ENCODE results near the gene KCNB1.

Gene KCNB1

GRCh38 chr20:49406666-49407065 lies 75.8 kb downstream of the KCNB1 start:
- DNase-seq, result no peak

- no peak for DNase-seq
Measured at GRCh38 chr20:49405696-49406095, 76.8 kb downstream of the KCNB1 start.

DNA sequence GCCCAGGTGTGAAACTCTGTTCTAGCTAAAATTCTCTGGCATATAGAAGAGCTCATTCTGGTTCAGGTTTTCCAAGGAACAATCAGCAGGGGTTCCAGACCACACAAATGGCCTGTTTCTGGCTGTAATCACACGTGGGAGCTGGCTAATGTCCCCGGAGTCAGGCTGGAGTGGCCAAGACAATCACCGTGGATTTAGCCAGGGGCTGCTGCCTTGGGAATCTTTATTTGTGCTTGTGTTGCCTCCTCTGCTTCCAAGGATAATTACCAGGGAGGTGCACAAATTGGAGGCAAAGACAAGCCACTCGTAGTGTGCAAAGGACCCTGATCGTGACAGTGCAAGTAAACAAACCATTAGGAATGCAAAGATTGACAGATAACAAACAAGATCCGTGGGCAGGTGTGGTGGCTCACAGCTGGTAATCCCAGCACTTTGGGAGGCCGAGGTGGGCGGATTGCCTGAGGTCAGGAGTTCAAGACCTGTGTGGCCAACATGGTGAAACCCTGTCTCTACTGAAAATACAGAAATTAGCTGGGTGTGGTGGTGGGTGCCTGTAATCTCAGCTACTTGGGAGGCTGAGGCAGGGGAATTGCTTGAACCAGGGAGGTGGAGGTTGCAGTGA lies 77.3 kb downstream of the KCNB1 start:
- DNase-seq, result no peak

DNA sequence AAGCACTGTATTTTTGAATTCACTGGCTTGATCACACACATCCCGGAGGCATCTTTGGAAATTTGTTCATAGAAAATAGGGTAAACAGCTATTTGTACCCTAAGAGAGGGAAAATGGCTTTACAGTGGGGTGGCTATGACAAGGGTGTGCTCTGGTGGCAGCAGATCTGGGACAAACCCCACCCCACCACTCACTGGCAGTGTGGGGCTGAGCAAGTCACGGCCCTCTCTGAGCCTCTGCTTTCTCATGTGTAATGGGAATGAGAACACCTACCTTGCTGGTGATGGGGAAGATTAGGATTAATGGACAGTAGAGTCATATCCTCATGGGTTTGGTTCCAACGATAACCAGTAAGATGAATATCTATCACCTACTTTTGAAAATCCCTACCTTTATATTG lies 78.0 kb downstream of the KCNB1 start:
- no peak for DNase-seq

DNA sequence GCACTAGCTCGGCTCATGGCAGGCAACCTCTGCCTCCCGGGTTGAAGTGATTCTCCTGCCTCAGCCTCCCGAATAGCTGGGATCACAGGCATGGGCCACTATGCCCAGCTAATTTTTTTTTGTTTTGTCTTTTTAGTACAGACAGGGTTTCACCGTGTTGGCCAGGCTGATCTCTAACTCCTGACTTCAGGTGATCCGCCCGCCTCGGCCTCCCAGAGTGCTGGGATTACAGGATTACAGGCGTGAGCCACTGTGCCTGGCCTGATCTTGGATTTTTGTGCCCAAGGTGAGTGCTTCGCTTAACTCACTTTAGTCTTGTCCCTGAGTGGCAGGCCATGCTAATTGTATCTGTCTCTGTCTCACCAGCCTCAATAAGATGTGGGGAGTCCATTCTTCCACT lies 78.6 kb downstream of the KCNB1 start:
- no peak for DNase-seq

GRCh38 chr20:49403012-49403411 lies 79.5 kb downstream of the KCNB1 start:
- DNase-seq, result no peak

DNA sequence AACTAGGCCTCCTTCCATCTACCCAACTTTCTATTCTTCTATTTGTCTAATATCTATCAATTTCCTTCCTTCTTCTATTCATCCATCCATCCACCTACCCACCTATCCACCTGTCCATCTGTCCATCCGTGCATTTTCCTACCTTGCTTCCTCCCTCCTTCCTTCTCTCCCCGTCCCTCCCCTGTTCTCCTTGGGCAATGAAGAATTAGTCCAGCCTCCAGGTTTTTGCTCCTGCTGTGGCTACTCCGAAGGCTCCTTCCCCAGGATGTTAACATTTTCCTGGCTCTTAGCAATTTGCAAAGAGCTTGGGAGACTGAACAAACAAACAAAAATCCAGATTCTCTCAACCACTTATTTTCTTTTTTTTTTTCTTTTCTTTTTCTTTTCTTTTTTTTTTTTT lies 81.6 kb downstream of the KCNB1 start:
- no peak for DNase-seq

DNA sequence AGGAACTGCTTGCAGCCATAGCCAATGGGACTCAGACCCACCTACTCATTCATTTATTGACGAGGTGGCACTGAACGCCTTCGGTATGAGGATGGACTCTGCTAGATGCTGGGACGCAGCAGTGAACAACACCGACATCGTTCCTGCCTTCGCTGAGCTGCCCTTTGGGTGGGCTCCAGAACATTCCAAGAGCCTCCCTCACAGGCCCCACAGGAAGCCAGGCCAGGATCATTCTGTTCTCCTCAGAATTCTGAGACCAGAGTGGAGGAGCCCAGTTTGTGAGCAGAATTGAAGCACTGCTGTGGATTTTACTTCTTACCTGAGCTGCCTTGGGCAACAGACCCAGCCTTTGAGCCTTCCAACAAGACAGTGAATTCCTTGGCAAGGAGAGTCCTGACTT lies 82.1 kb downstream of the KCNB1 start:
- no peak for DNase-seq

DNA sequence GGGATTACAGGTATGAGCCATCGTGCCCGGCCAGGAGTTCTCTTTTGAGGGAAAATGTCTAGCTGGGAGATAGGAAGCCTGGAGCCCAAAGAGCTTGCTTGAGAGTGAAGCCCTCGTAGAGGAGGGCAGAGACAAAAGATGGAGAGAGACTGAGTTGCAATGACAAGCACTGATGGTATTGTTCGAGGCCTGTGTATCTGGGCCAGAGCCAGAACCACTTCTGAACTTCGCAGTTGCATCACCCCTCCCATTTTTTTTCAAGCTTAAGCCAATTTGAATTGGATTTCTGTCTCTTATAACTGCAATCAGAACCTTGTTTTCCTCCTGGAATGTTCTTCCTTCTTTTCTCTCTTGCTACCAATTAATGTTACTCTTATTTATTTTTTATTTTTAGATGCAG lies 83.1 kb downstream of the KCNB1 start:
- DNase-seq, result no peak

GRCh38 chr20:49398401-49399144 lies 83.9 kb downstream of the KCNB1 start:
- no peak for DNase-seq

DNA sequence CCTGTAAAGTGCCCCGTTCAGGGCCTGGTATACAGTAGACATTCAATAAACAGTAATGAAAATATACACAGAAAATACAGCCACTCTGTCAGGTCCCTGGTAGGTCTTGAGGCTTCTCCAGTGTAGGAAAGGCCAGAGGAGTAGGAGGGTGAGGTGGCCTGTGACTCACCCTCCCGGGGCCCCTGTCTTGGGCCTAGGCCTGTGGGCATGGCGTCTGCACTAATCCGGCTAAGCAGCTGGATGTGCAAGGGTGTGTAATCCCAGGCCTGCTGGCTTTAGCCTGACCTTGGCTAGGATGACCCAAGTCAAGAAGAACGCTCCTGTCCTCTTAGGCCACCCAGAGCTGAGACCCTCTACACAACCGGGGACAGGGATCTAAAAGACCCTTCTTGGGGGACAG lies 84.9 kb downstream of the KCNB1 start:
- no peak for DNase-seq

DNA sequence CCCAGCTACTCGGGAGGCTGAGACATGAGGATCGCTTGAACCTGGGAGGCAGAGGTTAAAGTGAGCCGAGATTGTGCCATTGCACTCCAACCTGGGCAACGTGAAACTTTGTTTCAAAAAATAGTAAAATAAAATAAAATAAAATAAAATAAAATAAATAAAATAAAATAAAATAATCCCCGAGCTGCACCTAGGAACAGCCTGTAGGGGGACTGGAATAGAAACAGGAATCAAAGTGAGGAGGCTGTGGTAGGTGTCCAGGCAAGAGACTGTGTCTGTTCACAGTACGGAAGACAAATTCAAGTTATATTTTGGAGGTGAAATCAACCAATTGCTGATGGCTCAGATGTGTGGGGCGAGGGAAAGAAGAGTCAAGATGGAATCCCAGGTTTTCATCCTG lies 86.2 kb downstream of the KCNB1 start:
- DNase-seq, result no peak

- no peak for DNase-seq
Measured at GRCh38 chr20:49395659-49396058, 86.8 kb downstream of the KCNB1 start.

GRCh38 chr20:49395183-49395582 lies 87.3 kb downstream of the KCNB1 start:
- no peak for DNase-seq

DNA sequence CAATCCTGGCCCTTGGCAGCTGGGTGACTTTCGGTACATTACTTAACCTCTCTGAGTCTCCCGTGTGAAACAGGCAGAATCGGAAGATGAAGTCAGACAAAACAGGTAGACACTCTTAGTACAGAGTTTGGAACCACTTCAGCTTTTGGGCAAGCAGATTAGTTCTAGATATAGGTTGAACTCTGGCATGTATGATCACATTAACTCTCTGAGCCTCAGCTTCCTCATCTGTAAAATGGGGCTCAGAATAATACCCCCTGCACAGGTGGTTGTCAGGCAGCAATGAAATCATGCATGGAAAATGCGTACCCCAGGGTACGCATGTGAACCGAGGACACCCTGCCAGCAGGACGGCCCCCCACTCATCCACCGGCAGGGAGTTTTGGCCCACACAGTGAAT lies 87.7 kb downstream of the KCNB1 start:
- DNase-seq, result no peak

GRCh38 chr20:49394264-49394663 lies 88.2 kb downstream of the KCNB1 start:
- no peak for DNase-seq

GRCh38 chr20:49393803-49394202 lies 88.7 kb downstream of the KCNB1 start:
- no peak for DNase-seq

GRCh38 chr20:49392745-49393144 lies 89.7 kb downstream of the KCNB1 start:
- DNase-seq, result no peak

GRCh38 chr20:49391404-49392245 lies 90.8 kb downstream of the KCNB1 start:
- no peak for DNase-seq

GRCh38 chr20:49389854-49390253 lies 92.6 kb downstream of the KCNB1 start:
- DNase-seq, result no peak

DNA sequence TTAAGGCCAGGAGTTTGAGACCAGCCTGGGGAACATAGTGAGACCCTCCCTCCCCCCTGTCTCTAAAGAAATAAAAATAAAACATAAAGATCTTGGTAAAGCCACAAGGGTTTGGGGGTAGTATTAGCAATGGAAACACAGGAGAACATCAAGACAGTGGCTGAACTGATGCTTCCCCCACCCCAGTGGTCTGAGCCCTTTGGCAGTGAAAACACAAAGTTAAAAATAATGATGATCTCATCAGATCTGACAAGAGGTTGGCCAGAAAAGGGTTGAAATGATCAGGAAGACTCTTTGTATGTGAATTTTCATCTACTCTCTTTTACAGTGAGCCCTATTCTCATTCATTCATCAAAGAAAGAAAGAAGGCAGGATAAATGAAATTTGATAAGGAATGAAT lies 93.7 kb downstream of the KCNB1 start:
- DNase-seq, result no peak

GRCh38 chr20:49387581-49387939 lies 94.9 kb downstream of the KCNB1 start:
- DNase-seq, result no peak

- DNase-seq, result no peak
Measured at GRCh38 chr20:49386848-49387580, 95.5 kb downstream of the KCNB1 start.

Measured in effector CD8-positive, alpha-beta T cell (primary cell).